HuH-7 (cell line): ENCODE data around the gene MGMT.

Experiments used
- DNase-seq: peaks from one replicate; pipeline ENCODE4 v3.0.0; 2011; ENCODE audit warnings: low spot score

Gene MGMT

GRCh38 chr10:129807211-129807610, 340.2 kb downstream of the MGMT start:
- DNase-seq: no peak

DNA sequence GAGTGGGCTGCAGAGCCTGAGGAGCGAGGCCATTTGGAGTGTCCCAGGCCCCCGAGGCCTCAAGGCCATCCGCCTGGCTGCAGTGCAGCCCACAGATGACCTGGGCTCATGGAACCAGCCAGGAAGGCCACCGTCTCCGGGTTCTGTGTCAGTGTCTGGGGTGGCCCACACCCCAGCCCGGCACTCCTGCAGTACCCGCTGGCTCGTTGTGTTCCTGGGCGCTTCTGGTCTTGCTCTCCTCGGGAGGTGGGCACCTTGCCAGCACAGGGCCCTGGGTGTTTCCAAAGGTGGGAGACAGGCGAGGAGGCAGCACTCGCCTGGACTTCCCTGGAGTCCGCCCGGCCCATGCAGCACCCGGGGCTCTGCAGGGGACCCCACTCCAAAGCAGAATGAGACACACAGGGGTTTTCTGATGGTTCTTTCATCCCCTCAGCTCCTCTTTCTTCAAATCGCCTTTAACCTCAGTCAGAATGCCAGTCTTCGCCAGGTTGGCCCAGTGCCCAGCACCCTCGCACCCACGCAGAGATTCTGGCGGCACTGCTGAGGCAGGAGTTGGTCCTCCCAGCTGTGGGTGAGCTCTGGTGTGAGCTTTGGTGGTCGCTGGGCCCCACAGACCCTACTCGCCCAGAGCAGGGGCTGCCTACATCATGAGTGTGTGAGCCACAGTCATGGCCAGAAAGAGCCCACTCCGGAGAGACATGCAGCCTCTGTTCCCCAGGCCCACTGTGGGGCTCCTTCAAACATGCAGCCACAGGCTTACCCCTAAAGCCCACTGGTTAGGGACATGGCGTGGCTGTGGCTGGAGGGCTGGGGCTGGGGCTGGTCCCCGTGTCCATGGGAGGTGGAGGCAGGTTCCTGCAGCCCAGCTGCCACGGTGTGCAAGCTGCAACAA, 341.3 kb downstream of the MGMT start:
- no peak for DNase-seq

- no peak for DNase-seq
These were observed 342.4 kb downstream of the MGMT start for GRCh38 chr10:129809431-129809830.

DNA sequence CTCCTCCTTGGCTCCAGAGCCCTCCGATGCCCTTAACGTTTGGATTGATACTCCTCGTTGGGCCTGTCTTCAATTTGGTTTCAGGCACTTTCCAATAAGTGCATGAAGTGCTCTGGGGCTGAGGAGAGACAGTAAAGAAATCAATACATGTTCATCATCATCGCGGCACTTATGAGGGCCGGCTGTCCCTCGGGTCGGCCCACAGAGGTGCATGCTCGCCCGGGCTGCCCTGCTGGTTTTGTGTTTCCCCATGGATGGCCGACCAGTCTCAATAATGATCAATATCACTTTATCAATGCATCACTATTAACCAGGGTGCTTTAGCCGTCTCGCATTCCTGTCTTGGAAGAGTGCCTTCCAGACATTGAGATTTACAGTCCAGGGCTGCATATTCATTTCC, 342.8 kb downstream of the MGMT start:
- no peak for DNase-seq

GRCh38 chr10:129811208-129811607, 344.2 kb downstream of the MGMT start:
- no peak for DNase-seq

GRCh38 chr10:129812398-129812797, 345.4 kb downstream of the MGMT start:
- DNase-seq: no peak

DNA sequence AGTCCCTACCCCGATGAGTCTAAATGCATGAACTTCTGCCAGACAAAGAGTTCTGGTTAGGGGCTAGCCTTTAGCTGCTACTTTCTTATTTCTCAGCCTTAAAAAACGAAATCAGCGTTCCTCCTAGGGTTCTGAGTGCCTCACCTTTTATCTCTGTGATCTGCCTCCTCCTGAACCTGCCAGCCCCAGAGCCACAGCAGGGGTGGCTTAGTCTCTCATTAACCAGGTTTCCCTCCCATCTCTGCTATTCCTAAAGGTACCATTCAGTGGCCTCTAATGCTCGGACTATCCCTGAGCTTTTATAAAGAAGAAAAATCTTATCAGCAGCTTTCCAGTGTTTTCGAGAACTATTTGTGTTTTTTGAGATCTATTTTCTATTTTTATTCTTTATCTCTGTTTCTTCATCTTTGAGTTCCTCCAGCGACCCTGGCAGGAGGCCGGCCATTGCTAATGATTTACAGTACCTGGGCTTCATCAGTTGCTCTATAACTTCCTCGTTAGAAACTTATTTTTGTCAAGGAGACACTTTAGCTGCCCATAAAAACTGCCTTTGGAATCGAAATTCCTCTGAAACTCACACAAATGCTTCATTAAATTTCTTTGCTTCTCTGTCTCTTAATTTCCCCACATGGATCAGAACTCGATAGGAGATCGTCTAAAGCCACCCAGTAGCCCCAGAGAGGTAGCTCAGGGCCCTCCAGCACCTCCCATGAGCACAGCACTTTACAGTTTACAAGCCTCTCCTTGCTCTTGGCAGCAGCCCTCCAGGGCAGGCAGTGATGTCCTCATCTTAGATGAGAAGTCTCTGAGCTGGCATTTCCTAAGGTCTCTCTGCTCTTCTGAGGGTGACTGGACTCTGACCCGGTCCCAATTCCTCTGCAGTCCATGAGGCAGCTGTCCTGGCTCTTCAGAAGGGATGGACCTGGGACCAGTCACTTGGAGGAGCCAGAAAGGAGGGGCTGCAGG, 347.9 kb downstream of the MGMT start:
- no peak for DNase-seq

DNA sequence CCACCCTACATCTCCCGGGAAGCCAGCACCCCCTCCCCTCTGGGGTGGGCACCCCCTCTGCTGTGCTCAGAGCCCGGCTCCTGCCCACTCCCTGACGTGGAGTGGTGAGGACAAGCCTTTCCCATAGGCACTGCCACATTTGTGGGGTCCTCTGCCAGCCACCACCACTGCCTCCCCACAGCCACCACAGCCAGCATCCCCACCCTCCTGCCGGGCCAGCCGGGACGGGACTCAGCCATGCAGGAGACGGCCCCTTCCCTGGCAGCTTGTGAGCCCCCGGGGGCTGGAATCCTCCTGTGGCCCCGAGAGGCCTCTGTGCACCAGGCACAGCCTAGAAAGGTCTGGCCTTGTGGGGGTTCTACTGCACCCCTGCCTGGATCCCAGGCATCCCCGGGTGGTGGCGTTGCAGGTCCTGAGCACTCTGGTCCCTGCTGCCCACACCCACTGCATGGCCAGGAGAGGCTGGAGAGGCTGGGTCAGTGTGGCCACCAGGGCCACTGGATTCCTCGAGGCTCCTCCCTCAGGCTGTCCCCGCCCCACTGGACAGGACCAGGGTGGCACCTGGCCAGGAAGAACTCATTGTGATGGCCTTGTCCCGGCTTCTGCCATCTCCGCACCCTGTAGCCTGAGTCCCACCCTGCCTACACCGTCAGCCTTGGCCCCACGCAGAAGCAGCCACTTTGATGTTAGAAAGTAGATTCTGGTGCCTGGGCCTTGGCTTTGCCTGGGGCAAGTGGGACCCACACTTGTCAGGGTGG, 349.0 kb downstream of the MGMT start:
- no peak for DNase-seq

DNA sequence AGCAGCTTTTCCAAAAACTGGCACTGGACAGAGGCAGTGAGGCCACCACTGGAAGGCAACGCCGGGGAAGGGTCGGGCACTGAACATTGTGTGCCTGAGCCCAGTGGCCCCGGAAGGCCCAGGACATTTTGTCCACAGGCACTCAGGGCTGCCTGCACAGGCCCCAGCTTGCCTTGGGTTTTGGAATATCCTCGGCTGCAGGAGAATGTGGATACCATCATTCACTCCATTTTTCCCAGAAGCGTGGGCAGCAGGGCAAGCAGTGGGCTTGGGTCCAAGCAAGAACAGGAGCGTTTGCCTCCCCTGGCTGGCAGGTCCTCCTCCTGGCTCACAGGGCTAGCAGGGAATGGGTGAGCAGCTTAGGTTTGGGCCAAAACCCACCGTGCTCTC, 349.6 kb downstream of the MGMT start:
- no peak for DNase-seq
